Activated T-cell treated with anti-CD3 and anti-CD28 coated beads, Interleukin-2, amount 50 U/mL, for 48 hours (primary cell): Measurements from ENCODE around the gene GRAP2.

Experiments
- DNase-seq, 2 experiments: peaks; one replicate each; pipeline ENCODE4 v3.0.0-alpha.2; 2020

Gene GRAP2

DNA sequence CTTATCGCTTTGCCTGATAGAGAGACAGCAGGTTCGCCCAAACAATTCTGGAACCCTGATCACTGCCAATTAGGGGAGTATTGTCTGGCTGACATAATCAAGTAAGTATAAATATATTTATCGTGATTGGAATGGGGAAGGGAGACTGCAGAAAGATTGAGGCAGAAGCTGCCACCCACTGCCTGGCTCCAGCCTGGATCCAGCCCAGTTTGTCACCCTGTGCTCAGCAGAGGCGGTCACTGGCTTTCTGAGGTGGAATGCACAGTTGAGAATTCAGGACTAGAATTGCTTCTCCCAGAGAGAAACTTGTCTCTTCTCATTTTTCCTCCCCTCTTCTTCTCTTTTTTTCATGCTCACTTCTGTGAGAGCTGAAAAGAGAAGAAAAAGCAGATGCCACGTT lies 25.9 kb downstream of the GRAP2 start:
- DNase-seq = peak in 1 of 2 experiments; percentile 49

DNA sequence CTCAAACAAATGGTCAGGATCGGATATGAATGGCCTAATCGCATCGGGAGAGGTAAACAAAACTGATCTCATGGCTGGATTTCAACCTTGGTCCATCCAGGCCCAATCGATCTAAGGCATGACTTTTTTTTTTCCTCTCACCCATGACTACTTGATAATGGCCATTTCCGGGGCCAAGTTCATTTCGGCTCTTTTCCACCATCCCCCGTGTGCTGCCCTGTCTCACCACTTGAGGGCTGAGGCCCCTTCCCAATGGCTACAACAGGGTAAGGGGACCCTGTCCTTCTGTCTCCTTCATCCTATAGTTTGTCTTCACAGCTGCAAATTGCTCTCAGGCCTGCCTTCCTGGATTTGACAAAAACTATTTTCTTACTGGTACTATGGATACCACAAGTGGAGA lies 26.7 kb downstream of the GRAP2 start:
- DNase-seq = peak in 1 of 2 experiments; percentile 68

DNA sequence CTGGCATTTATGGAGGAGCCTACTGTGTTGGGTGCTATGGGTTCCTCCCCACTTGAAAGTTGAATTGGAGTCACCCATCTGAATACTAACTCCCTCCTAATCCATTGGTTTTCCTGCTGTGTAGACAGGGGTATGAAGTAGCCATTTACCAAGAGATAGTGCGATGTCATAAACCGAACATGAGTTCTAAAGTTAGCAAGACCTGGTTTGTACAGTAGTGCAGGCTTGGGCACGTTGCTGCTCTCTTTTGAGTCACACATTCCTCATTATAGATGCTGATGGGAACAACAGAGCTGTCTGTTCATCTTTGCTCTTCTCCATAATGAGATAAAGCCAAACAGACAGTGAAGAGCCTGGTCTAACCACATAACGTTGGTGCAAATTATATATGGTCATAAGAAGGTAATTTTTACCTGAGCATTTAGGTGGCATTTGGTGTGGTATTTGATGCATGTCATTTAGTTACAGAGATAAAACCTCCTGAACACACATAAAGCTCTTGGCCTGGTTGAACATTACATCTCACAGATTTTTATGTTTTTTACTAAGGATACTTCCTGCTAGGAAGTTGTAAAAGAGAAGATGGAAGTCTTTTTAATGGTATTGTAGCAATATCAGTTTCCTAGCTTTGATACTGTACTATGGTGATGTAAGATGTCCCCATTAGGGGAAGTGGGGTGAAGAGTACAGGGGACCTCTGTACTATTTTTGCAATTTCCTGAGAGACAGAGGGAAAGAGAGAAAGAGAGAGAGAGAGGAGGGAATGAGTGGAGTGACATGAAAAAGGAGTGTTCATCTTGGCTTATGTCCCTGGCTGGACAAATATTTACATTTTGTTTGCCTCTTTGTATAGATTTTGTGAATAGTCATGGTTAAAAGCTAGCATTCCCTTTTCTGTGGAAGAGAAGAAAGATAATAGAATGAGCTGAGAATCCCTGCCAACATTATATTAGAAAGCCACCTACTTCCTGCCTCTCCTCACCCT lies 27.9 kb downstream of the GRAP2 start:
- no peak for DNase-seq

DNA sequence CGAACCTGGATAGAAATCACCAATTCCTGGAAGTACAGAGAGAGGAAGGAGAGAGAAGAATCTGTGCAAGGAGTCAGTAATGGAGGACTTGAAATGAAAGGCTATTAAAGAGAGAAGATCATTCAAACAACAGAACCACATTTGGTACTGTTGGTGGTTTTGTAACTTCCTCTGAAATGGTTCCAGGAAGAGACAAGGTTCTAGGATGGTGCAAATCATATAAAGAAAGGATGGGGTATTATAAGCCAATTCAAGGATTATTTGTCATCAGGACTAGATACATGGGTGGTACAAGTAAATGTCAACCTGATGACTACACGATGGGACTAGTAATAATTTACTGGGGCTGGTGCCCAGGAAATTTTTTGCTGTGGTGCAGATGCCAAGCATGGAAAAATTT lies 30.4 kb downstream of the GRAP2 start:
- DNase-seq = no peak

DNA sequence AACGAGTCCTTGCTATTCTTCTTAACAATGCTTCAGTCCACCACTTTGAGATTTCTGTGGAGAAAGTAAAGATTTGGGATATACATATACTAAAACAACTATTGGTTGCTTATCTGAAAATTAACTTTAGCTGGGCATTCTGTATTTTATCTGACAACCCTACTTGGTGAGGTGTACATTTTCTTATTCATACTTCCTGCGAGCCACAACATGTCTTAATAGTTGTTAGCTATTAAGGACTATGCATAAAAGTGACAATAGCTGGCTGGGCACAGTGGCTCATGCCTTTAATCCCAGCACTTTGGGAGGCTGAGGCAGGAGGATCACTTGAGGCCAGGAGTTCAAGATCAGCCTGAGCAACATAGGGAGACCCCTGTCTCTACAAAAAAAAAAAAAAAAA lies 31.3 kb downstream of the GRAP2 start:
- no peak for DNase-seq

DNA sequence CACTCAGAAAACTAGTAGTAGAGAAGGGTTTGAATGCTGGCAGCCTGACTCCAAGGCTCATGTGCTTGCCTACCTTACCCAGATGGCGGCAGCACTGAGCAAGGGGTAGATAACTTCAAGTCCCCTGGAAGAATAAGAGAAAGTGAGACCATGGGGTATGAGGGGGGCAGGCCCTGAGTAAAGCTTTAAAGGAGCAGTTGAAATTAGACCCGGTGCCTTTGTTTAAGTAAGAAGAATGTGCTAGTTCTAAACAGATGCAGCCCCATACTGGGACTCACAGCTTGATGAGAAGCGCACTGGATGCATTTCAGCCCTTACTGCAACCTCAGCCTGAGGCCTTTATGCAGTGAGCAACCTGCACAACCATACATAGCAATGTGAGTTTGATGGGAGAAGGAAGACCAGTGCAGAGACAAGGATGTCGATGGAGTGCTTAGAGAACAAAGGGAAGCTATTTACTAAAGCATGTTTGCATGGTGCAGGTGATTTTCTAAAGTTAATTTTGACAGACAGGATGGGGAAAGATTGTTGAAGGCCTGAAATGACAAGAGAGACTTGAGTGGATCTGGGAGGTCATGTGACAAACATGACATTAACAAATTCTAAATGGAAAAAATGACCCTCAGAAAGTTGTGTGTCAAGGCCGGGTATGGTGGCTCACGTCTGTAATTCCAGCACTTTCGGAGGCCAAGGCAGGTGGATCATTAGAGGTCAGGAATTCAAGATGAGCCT lies 32.2 kb downstream of the GRAP2 start:
- peak; percentile 82 to 86 for DNase-seq

DNA sequence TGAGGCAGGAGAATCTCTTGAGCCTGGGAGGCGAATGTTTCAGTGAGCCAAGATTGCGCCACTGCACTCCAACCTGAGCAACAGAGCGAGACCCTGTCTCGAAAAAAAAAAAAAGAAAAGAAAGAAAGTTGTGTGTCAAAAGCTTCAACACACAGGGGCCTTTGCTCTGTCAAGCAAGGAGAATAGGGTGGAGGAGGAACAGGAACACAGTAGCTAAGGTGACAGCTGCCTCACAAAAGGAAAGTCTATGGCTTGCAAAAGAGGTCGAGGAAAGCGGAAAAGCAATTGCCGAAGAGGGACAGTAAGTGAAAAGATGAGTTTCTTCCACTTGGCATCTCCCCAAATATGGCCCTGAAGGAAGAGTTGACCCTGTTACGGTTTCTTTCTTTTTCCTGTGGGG lies 32.9 kb downstream of the GRAP2 start:
- DNase-seq = no peak

DNA sequence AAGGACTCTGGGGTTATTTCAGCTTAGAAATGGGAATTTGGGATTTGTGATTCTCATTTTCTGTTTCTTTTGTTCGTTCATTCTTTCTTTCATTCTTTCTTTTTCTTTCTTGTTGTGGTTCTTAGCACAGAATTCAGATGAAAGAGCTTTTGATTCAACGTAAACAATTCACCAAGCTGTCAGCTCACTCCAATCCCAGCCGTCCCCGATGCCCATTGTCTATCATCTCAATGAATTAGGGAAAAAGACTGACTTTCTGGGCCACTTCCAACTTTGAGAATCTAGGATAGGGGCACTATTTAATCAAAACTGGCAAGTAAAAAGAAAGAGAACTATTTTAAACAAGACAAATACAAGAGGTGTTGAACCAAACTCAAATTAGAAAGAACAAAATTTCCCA lies 34.2 kb downstream of the GRAP2 start:
- no peak for DNase-seq

DNA sequence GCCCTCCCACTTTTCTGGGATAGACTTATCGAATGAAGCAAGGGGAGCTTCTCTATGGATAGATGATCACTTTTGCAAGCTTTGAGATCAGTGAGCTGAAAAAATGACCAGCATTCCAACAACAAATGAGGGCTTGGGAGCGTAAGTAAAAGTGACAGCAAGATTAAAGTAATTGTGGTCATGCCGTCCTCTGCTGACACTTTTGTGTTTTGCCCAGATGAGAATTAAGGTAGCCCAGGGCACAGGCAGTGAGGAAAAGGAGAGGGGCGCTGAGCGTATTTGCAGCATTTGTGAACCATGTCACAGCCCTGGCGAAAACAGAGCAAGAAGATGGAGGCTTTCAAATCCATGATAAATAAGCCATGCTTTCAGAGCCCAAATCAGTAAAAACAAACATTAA lies 34.7 kb downstream of the GRAP2 start:
- no peak for DNase-seq

DNA sequence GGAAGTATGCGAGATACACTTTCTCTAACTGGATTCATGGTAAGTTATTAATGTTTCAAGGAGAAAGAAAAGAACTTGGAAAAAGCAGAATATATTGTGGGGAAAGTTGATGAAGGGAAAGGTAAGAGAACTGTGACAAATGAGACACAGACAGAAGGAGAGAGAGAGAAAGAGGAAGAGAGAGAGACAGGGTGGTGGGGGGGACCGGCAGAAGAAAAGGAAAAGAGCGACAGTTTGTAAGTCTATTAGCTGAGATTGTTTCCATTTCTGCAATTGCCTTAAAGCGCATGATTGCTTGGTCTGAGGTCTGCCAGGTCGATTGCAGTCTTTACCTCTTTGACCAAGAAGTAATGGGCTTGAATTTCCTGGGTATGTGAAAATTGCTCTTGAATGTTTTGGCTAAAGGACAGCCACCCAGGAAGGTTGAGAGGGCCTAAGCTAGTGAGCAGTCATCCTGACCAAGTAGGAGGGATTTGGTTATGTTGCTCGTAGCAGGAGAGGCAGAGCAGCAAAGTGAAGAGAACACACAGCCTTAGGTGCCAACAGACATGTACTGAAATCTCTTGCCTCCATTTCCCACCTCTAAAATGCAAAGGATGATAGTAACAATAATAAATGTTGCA lies 35.8 kb downstream of the GRAP2 start:
- DNase-seq = no peak

DNA sequence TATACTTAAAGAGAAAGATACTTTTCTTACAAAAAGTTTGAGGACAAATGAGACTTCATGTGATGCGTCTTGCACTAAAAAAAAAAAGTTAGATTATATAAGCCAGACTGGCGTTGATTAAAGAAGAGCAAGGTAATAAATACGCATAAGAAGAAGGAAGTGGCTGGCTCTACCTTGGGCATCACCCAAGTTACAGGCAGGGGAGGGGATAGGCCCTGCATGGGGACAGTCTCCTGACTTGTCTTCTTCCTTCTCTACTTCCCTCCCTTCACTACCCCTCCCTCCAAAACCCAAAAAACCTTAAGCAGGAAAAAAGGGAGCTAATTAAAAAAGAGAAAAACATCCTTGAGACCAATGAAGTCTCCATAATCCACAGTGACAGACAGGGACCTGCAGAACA lies 37.0 kb downstream of the GRAP2 start:
- DNase-seq = no peak

DNA sequence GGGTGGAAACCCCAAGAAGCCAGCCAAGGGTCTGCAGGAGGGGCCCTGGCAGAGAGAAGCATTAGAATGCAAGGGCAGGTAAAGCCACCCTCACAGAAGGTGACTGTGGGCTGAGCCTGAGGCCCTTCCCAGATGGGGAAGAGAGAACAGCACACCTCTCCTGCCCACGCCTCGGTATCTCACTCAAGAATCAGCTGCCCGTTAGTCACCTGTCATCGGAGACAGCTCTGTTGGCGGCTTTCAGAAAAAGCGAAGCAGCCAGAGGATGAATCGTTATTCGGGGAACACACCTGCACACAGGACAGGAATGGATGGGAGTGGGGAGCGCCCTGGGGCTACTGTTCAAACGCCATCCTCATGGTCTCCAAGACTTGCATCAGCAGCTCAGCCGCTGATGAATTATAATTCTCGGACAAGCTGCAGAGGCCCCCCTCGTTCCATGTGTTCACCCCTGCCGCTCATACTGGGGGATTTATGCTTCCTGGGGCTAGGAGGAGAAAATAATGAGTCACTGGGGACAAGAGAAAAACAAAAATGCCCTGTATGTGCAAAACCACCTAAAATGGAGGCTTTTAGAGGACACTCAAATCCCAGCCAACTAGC lies 37.7 kb downstream of the GRAP2 start:
- peak; percentile 69 to 75 for DNase-seq

DNA sequence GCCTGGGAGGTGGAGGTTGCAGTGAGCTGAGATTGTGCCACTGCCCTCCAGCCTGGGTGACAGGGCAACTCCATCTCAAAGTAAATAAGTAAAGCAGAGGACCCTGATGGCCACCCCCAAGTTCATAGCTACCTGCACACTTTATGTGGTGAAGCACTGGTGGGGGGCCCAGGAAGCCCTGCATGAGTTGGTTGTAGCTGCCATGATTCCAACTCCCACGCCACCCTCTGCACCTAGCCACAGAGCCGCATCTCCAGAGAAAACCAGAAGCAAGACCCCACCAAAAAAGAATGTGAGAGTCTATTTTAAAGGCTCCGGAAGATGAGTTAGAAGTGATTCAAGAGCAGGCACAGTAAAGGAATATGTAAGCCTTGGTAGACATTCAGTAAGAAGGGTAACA lies 38.9 kb downstream of the GRAP2 start:
- peak in 1 of 2 experiments; percentile 64 for DNase-seq

DNA sequence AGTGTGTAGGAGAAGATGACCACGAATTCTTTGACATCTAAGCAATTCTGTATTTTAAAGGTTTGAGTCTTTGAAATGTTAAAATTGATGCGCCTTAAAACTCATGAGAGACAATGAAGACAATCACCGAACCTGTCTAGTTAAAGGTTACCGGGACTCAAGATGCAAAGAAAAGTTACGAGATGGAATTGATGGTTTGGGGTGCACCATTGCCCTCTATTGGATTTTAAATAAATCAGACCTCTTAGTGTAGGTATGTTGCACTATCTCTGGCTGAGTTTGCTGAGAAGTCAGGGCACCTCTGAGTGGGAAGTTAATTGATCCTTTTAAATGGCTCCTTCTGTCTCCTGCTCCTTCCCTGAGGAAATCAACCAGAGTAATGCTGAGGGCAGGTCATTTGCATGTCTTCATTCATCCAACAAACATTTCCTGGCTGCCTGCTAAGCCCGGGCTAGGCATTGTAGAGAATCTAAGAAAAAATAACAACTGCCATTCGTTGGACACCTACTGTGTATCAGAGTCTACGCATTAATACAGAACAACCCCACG lies 39.9 kb downstream of the GRAP2 start:
- DNase-seq = no peak

DNA sequence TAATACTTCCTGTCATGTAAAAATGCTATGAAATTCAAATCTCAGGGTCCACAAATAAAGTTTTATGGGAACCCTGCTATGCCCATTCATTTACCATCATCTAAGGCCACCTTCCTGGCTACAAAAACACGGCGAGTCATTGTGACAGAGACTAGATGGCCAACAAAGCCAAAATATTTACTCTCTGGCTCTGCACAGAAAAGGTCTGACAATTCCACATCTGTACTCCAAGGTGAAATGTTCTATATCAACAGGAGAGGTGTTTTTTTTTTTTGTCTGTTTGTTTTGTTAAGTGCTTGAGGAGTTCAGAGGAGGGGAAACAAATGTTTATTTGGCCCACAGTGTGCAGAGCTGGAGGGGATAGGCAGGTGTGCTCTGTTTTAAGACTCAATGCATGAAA lies 40.7 kb downstream of the GRAP2 start:
- DNase-seq = no peak

DNA sequence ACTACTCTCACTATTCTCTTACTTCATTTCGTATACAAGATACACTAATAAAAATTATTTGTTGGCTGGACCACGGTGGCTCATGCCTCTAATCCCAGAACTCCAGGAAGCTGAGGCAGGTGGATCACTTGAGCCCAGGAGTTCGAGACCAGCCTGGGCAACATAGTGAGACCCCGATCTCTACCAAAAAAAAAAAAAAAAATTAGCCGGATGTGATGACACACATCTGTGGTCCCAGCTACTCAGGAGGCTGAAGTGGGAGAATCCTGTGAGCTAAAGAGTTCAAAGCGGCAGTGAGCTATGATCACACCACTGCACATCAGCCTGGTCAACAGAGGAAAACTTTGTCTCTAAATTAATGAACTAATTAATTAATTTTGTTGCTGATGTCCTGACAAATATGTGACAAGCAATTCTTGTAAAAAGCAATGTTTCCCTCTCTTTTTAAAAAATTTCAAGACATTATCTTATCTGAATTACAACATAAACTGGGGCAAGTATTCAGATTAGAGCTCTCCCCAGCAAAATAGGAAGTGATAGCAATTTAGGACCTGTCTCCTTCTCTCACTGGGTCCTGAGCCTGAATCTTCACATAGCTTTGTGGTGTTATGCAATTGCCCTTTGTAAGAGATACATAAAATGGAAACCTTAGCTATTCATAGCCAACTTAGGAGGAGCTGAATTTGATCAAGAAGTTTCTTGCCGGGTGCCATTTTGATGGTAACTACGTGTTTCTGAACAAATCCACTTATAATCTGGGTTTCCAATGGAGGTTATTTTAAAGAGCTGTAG lies 41.8 kb downstream of the GRAP2 start:
- DNase-seq = no peak

DNA sequence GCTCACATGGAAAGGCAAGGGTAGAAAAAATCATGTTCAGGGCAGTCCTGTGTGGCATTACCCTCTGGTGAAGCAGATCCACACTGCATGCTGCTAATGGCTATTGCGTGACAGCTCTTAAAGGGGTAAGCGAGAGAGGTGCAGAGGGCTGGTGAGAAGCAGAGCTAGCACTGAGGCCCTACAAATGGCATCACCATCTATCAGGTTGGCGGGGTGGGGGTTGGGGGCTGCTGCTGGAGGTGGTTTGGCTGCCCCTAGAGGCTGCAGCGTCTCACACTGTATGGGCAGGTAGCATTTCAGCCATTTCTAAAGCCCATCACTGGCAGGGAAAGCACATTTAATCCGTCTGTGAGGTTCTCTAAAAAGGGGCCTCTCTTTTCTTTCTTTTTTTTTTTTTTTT lies 42.5 kb downstream of the GRAP2 start:
- DNase-seq = peak; percentile 65 to 71

DNA sequence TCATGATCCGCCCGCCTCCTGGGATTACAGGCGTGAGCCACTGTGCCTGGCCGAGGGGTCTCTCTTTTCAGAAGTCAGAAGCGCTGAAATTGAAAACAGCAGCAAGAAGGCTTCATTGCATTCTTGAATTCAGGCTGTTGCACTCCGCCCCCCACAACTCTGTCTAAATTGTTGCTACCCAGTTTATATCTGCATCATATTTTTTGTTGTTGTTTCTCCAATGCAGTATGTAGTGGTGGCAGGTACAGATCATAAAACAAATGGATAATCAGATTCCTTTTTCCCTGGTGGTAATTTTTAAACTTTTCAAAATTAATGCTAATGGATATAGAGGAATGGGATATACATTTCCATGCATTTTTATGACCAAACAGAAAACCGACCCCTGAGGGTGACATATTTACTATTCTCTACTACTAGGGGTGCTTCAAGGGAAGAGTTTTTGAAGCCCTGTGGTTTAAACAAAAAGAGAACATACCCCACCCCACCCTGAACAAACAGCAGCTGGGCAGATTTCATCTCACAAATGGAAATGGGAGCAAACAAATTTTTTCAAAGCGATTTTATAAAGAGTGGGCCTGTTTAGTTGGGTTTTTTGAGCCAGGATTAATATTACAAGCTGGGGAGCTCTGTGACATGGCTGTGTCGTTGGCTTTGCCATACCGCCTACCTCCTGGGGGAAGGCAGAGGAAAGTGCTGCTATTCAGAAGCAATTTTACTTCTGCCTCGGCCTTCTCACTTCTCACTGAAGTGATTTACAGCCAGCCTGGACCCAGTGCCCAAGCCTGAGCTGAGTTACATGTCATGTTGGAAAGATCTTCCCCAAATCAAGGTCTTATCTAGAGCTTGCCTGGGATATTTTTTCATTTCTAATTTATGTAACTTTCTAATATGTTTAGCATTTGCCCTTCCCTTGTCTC lies 43.3 kb downstream of the GRAP2 start:
- DNase-seq = no peak

DNA sequence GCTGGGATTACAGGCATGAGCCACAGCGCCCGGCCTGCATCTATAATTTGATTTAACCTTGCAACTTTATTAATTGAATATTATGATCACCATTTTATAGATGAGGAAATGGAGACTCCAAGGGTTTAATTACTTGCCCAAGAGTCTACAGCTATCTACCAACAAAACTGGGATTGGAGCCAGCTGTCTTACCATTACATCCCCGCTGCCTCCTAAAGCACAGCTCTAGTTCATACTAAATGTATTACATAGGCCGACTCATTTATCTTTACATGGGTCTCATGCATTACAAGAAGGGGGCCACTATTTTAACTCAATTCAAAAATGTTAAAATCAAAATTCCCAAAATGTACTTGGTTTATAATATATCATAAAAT lies 45.2 kb downstream of the GRAP2 start:
- DNase-seq = no peak

DNA sequence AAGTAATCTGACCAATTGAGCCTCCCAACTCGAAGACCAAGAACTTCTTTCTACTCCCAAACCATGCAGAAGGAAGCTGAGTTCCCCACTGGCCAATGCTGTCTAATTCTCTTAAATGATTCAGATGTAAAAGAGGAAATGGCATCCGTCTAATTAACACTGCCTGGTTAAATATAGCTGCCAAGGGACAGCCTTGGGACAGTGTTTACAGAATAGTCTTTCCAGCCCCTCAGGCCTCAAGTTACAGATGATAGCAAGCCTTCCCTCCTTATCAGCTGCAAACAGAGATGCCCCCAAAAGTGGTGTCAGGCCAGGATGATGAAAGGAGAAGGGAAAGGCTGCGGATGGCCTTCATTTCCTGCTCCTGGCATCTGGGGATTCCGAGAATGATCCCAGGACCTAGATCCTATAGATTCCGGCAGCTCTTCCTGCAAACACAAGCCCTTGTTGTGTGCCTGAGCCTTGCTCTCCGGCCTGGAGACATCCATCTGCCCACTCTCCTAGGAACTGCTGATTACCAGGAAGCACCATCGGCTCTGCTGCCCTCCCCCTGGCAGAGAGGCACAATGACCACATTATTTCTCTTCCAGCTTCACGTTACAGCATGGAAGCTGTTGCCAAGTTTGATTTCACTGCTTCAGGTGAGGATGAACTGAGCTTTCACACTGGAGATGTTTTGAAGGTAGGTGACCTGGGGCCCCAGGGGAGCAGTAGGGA lies 45.8 kb downstream of the GRAP2 start:
- no peak for DNase-seq
